Activated naive CD8-positive, alpha-beta T cell treated with anti-CD3 and anti-CD28 coated beads, Interleukin-2, amount 10 ng/mL, durations not matched to agents 7 days and 5 days (primary cell): ENCODE results near the gene PDC. TPM values are rescaled to one million over a fixed set of nuclear protein-coding genes. Genes with fewer than 3 reads are reported as not detected.

Experiments
- ATAC-seq: fragments of 150-1000 bp; cut with Tn5 transposase; one replicate; pipeline ENCODE4 v1.10.0; 2021; ENCODE audit warnings: low read depth, moderate library complexity
- POLR2A ChIA-PET: fragments of 350-600 bp; sonication (Branson Sonifier 250); formaldehyde crosslinking; loops from one replicate; lab custom pipeline; 2021; ENCODE audit warnings: antibody characterized with exemption; lab: Charles Lee
- DNase-seq: peaks from one replicate; pipeline ENCODE4 v3.0.0; 2021
- H3K27ac Mint-ChIP-seq: one replicate; pipeline ENCODE4 v1.8.0; 2022; ENCODE audit warnings: mild to moderate bottlenecking, mixed read lengths
- H3K27me3 Mint-ChIP-seq: one replicate; pipeline ENCODE4 v1.8.0; 2022; ENCODE audit warnings: mild to moderate bottlenecking, moderate library complexity, mixed read lengths
- H3K36me3 Mint-ChIP-seq: one replicate; pipeline ENCODE4 v1.8.0; 2021; ENCODE audit warnings: mild to moderate bottlenecking, mixed read lengths
- H3K4me1 Mint-ChIP-seq: one replicate; pipeline ENCODE4 v1.8.0; 2021; ENCODE audit warnings: mixed read lengths
- H3K4me3 Mint-ChIP-seq: one replicate; pipeline ENCODE4 v1.8.0; 2022; ENCODE audit warnings: mild to moderate bottlenecking, moderate library complexity, mixed read lengths
- H3K9me3 Mint-ChIP-seq: one replicate; pipeline ENCODE4 v1.8.0; 2021; ENCODE audit warnings: mixed read lengths
- total RNA-seq, 2 experiments: library from RNA; stranded (reverse); gene quantifications; one replicate each; pipeline ENCODE4 v1.2.3, GENCODE V29; 2021

The PDC gene
- total RNA-seq, 2 experiments from 2014 or later = not detected

- ATAC-seq = no peak
- no peak for DNase-seq
- no peaks in the 10 kb centered on the region for H3K36me3 Mint-ChIP-seq
- H3K4me1 Mint-ChIP-seq = no peaks in the 10 kb centered on the region
- POLR2A ChIA-PET = no interaction called here
- no peak overlapping the region for H3K4me3 Mint-ChIP-seq
- no peak overlapping the region for H3K27ac Mint-ChIP-seq
- no peaks in the 10 kb centered on the region for H3K9me3 Mint-ChIP-seq
- no peaks in the 10 kb centered on the region for H3K27me3 Mint-ChIP-seq
Measured at GRCh38 chr1:186454981-186455380, 5.9 kb downstream of the PDC start.

GRCh38 chr1:186446152-186446551, 14.8 kb downstream of the PDC start:
- ATAC-seq (no peak), DNase-seq (no peak)
- Mint-ChIP-seq H3K36me3 (no peaks in the 10 kb centered on the region), H3K4me1 (peaks cover 7% of the 10 kb centered on the region), H3K4me3 (no peak overlapping the region), H3K9me3 (no peaks in the 10 kb centered on the region), H3K27ac (no peak overlapping the region), H3K27me3 (no peaks in the 10 kb centered on the region)
- POLR2A ChIA-PET = no interaction called here

GRCh38 chr1:186443638-186444037, 17.3 kb downstream of the PDC start:
- no peaks in the 10 kb centered on the region for H3K9me3 Mint-ChIP-seq
- DNase-seq (no peak), ATAC-seq (no peak)
- H3K36me3 Mint-ChIP-seq = no peaks in the 10 kb centered on the region
- POLR2A ChIA-PET = no interaction called here
- H3K4me3 Mint-ChIP-seq = no peak overlapping the region
- H3K4me1 Mint-ChIP-seq = peaks cover 7% of the 10 kb centered on the region
- H3K27ac Mint-ChIP-seq = no peak overlapping the region
- H3K27me3 Mint-ChIP-seq = no peaks in the 10 kb centered on the region

GRCh38 chr1:186442651-186443375, 18.1 kb downstream of the PDC start:
- H3K27ac Mint-ChIP-seq = no peak overlapping the region
- no peak for ATAC-seq

GRCh38 chr1:186440584-186440983, 20.3 kb downstream of the PDC start:
- Mint-ChIP-seq H3K27me3 (no peaks in the 10 kb centered on the region), H3K4me1 (peaks cover 7% of the 10 kb centered on the region), H3K36me3 (peaks cover 3% of the 10 kb centered on the region), H3K4me3 (no peak overlapping the region), H3K27ac (no peak overlapping the region), H3K9me3 (no peaks in the 10 kb centered on the region)
- POLR2A ChIA-PET = no interaction called here
- DNase-seq (no peak), ATAC-seq (no peak)

More at GRCh38 chr1:186442651-186443375, 18.1 kb downstream of the PDC start:
- POLR2A ChIA-PET = no interaction called here
- H3K27me3 Mint-ChIP-seq = no peaks in the 10 kb centered on the region
- H3K4me3 Mint-ChIP-seq = no peak overlapping the region
- H3K4me1 Mint-ChIP-seq = peaks cover 7% of the 10 kb centered on the region
- H3K36me3 Mint-ChIP-seq = peaks cover 3% of the 10 kb centered on the region
- no peaks in the 10 kb centered on the region for H3K9me3 Mint-ChIP-seq
- DNase-seq = no peak

GRCh38 chr1:186438567-186438966, 22.3 kb downstream of the PDC start:
- ATAC-seq (no peak), DNase-seq (no peak)
- POLR2A ChIA-PET = no interaction called here
- Mint-ChIP-seq H3K4me1 (peaks cover 8% of the 10 kb centered on the region), H3K27me3 (no peaks in the 10 kb centered on the region), H3K4me3 (no peak overlapping the region), H3K36me3 (peaks cover 3% of the 10 kb centered on the region), H3K27ac (no peak overlapping the region), H3K9me3 (no peaks in the 10 kb centered on the region)

DNA sequence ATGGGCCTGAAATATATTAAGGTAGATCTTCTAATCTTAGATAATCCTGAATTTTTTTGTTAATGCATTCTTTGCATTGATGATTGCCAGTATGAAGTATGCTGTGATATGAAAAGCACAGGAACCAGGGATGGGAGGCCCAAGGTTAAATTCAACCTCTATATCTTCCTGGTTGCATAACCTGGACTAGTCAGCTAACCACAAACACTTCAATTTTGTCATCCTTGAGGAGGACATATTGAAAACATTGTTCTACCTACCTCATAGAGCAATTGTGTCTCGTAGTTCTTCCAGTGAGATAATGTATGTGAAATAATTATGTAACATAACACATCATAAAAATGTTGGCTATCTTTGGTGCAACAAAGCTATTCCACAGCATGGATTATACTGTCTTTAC, 25.6 kb downstream of the PDC start:
- H3K4me1 Mint-ChIP-seq = peaks cover 3% of the 10 kb centered on the region
- DNase-seq = no peak
- H3K4me3 Mint-ChIP-seq = no peak overlapping the region
- H3K27ac Mint-ChIP-seq = no peak overlapping the region
- H3K36me3 Mint-ChIP-seq = peaks cover 3% of the 10 kb centered on the region
- H3K9me3 Mint-ChIP-seq = no peaks in the 10 kb centered on the region
- no peaks in the 10 kb centered on the region for H3K27me3 Mint-ChIP-seq
- no peak for ATAC-seq
- POLR2A ChIA-PET = no interaction called here

DNA sequence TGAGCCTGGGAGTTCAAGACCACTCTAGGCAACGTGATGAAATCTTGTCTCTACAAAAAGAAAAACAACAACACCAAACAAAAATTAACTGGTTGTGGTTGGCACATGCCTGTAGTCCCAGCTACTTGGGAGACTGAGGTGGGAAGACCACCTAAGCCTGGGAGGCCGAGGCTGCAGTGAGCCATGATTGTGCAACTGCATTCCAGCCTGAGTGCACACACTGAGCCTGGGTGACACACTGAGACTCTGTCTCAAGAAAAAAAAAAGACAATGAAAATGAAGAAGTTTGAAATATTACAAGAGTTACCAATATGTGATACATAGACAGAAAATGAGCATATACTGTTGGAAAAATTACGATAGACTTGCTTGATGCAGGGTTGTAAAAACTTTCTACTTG, 31.9 kb downstream of the PDC start:
- H3K27ac Mint-ChIP-seq = no peak overlapping the region
- POLR2A ChIA-PET = no interaction called here
- peaks cover 2% of the 10 kb centered on the region for H3K9me3 Mint-ChIP-seq
- no peak overlapping the region for H3K4me3 Mint-ChIP-seq
- peaks cover 3% of the 10 kb centered on the region for H3K4me1 Mint-ChIP-seq
- no peaks in the 10 kb centered on the region for H3K27me3 Mint-ChIP-seq
- H3K36me3 Mint-ChIP-seq = peaks cover 9% of the 10 kb centered on the region
- ATAC-seq (no peak), DNase-seq (no peak)

DNA sequence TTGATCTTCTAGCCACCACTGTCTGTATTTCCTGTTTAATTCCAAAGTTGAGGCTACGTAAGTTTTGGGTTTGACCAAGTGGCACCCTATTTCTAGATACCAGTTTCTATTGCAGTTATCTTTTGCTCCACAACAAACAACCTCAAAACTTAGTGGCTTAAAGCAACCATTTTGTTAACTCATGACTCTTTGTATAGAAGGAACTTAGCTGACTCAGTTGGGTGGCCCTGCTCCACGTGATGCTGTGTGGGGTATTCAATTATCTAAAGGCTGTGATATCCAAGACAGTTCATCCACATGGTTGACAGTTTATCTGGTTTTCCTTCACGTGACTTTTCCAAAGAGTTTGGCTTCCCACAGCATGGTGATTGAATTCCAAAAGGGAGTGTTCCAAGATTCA, 34.8 kb downstream of the PDC start:
- H3K4me1 Mint-ChIP-seq = peaks cover 8% of the 10 kb centered on the region
- POLR2A ChIA-PET = no interaction called here
- no peaks in the 10 kb centered on the region for H3K27me3 Mint-ChIP-seq
- ATAC-seq (no peak), DNase-seq (no peak)
- H3K27ac Mint-ChIP-seq = no peak overlapping the region
- no peak overlapping the region for H3K4me3 Mint-ChIP-seq
- peaks cover 2% of the 10 kb centered on the region for H3K9me3 Mint-ChIP-seq
- H3K36me3 Mint-ChIP-seq = peaks cover 11% of the 10 kb centered on the region

GRCh38 chr1:186424539-186424938, 36.4 kb downstream of the PDC start:
- Mint-ChIP-seq H3K4me1 (peaks cover 17% of the 10 kb centered on the region), H3K27ac (no peak overlapping the region), H3K36me3 (peaks cover 13% of the 10 kb centered on the region), H3K27me3 (no peaks in the 10 kb centered on the region), H3K4me3 (no peak overlapping the region), H3K9me3 (peaks cover 2% of the 10 kb centered on the region)
- DNase-seq (no peak), ATAC-seq (no peak)
- POLR2A ChIA-PET = interaction anchor here (0.6 kb wide), 1 partner anchor 94 kb away, joined by 3 read pairs; no protein-coding TSS in a partner anchor

DNA sequence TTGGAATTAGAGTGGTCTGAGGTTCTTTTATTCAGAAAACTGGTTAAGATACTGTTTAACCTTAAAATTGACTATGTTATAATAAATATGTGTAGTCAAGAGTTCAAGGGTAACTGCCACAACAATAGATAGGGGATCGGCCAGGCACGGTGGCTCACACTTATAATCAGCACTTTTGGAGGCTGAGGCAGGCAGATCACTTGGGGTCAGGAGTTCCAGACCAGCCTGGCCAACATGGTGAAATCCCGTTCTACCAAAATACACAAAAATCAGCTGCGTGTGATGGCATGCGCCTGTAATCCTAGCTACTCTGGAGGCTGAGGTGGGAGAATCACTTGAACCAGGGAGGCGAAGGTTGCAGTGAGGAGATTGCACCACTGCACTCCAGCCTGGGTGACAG, 39.5 kb downstream of the PDC start:
- ATAC-seq (peak; percentile 16), DNase-seq (no peak)
- Mint-ChIP-seq H3K4me3 (peak overlapping the region; percentile 5), H3K4me1 (peaks cover 17% of the 10 kb centered on the region), H3K27ac (peak overlapping the region; percentile 18), H3K9me3 (peaks cover 2% of the 10 kb centered on the region), H3K27me3 (no peaks in the 10 kb centered on the region), H3K36me3 (peaks cover 22% of the 10 kb centered on the region)
- POLR2A ChIA-PET = no interaction called here

GRCh38 chr1:186420923-186421322, 40.0 kb downstream of the PDC start:
- H3K4me3 Mint-ChIP-seq = peak overlapping the region; percentile 67
- ATAC-seq (peak; percentile 86), DNase-seq (no peak)
- H3K27ac Mint-ChIP-seq = peak overlapping the region; percentile 86
- peaks cover 19% of the 10 kb centered on the region for H3K36me3 Mint-ChIP-seq
- POLR2A ChIA-PET = no interaction called here
- H3K4me1 Mint-ChIP-seq = peaks cover 16% of the 10 kb centered on the region
- H3K27me3 Mint-ChIP-seq = no peaks in the 10 kb centered on the region
- peaks cover 2% of the 10 kb centered on the region for H3K9me3 Mint-ChIP-seq

DNA sequence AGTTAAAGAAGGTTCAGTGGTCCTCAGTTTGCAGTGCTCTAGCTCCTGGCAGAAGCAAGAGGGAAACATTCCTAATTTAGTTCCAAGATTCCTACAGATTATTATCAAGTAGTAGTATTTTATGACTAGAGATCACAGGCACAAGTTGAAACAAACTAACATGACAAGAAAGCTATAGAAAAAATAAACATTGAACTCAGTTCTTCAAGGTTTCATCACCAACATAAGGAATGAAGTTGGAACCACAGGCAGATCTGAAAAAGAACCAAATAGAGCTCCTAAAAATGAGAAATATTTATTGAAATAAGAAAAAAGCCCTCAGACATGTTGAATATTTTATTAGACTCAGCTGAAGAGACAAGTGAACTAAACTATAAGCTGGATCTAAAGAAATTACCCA, 40.6 kb downstream of the PDC start:
- ATAC-seq = no peak
- peaks cover 18% of the 10 kb centered on the region for H3K36me3 Mint-ChIP-seq
- H3K27ac Mint-ChIP-seq = peak overlapping the region; percentile 86
- peaks cover 2% of the 10 kb centered on the region for H3K9me3 Mint-ChIP-seq
- H3K4me1 Mint-ChIP-seq = peaks cover 14% of the 10 kb centered on the region
- no peak for DNase-seq
- POLR2A ChIA-PET = no interaction called here
- H3K27me3 Mint-ChIP-seq = no peaks in the 10 kb centered on the region
- H3K4me3 Mint-ChIP-seq = peak overlapping the region; percentile 67

- Mint-ChIP-seq H3K9me3 (no peaks in the 10 kb centered on the region), H3K4me3 (no peak overlapping the region), H3K27ac (no peak overlapping the region), H3K27me3 (no peaks in the 10 kb centered on the region), H3K36me3 (peaks cover 13% of the 10 kb centered on the region), H3K4me1 (peaks cover 14% of the 10 kb centered on the region)
- POLR2A ChIA-PET = interaction anchor here (1.8 kb wide), 1 partner anchor 43 kb away, joined by 4 read pairs; the partner anchor contains the start of genes ODR4 and TPR
- DNase-seq (no peak), ATAC-seq (no peak)
Measured at GRCh38 chr1:186418503-186418902, 42.4 kb downstream of the PDC start.
